ENCODE measurements around the gene MEF2B.
"Not testable (repeated sequence)": the region's sequence is repeated elsewhere in the genome, so short reads cannot be mapped to it uniquely, and the experiment has no call there.

DNA sequence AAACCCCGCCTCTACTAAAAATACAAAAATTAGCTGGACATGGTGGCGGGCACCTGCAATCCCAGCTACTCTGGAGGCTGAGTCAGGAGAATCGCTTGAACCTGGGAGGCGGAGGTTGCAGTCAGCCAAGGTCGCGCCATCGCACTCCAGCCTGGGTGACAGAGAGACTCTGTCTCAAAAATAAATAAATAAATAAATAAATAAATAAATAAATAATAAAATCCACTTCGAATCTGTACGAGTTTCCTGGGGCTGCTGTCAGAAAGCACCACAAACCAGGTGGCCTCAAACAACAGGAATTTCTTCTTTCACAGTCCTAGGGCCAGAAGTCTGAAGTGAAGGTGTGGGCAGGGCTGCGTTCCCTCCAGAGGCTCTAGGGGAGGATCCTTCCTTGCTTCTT lies 67.5 kb downstream of the MEF2B start:
- TF ChIP-seq, protein P1, sequence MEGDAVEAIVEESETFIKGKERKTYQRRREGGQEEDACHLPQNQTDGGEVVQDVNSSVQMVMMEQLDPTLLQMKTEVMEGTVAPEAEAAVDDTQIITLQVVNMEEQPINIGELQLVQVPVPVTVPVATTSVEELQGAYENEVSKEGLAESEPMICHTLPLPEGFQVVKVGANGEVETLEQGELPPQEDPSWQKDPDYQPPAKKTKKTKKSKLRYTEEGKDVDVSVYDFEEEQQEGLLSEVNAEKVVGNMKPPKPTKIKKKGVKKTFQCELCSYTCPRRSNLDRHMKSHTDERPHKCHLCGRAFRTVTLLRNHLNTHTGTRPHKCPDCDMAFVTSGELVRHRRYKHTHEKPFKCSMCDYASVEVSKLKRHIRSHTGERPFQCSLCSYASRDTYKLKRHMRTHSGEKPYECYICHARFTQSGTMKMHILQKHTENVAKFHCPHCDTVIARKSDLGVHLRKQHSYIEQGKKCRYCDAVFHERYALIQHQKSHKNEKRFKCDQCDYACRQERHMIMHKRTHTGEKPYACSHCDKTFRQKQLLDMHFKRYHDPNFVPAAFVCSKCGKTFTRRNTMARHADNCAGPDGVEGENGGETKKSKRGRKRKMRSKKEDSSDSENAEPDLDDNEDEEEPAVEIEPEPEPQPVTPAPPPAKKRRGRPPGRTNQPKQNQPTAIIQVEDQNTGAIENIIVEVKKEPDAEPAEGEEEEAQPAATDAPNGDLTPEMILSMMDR (IDR thresholded peaks at IDR 0.05) = not testable (repeated sequence)
- TF ChIP-seq POLR2A (IDR thresholded peaks at IDR 0.05; ENCODE audit: low read depth); POLR2AphosphoS5 (IDR thresholded peaks at IDR 0.05): not testable (repeated sequence)
